Ramos (cell line): Measurements from ENCODE around the gene RGS7.

Source experiments
- in situ Hi-C: fragments of 300-500 bp; cut with MboI; formaldehyde crosslinking; loops from one replicate; pipeline ENCODE4 v1.14.3; 2022; ENCODE audit warnings: low sequenced_read_pairs; ENCODE audit not compliant: unreplicated experiment

RGS7 gene

GRCh38 chr1:241356519-241357365 is at the start of gene RGS7:
Gene RGS7 (minus strand): TSS chr1:241357205.
- in situ Hi-C loops = no loop called here

- in situ Hi-C loops = no loop called here
These were observed 49.4 kb upstream of the RGS7 start for GRCh38 chr1:241406421-241406820.

- in situ Hi-C loops = no loop called here
These were observed 44.2 kb upstream of the RGS7 start for GRCh38 chr1:241401156-241401555.

GRCh38 chr1:241396747-241397681 is 40.0 kb upstream of the RGS7 start:
- in situ Hi-C loops = no loop called here

- in situ Hi-C loops = no loop called here
These were observed 35.1 kb upstream of the RGS7 start for GRCh38 chr1:241391926-241392710.

- in situ Hi-C loops = no loop called here
These were observed 33.5 kb upstream of the RGS7 start for GRCh38 chr1:241390526-241390925.

- in situ Hi-C loops = no loop called here
These were observed 32.4 kb upstream of the RGS7 start for GRCh38 chr1:241389400-241389799.

GRCh38 chr1:241387216-241387615 is 30.2 kb upstream of the RGS7 start:
- in situ Hi-C loops = no loop called here

- in situ Hi-C loops = no loop called here
These were observed 19.7 kb upstream of the RGS7 start for GRCh38 chr1:241376701-241377100.

GRCh38 chr1:241375886-241376285 is 18.9 kb upstream of the RGS7 start:
- in situ Hi-C loops = no loop called here

GRCh38 chr1:241366196-241366595 is 9.2 kb upstream of the RGS7 start:
- in situ Hi-C loops = no loop called here

GRCh38 chr1:241362350-241362749 is 5.3 kb upstream of the RGS7 start:
- in situ Hi-C loops = no loop called here

- in situ Hi-C loops = no loop called here
These were observed 648 bp upstream of the RGS7 start for GRCh38 chr1:241357366-241358340.

GRCh38 chr1:241356187-241356518 is 852 bp downstream of the RGS7 start:
- in situ Hi-C loops = no loop called here

- in situ Hi-C loops = no loop called here
These were observed 1.5 kb downstream of the RGS7 start for GRCh38 chr1:241355311-241356010.

- in situ Hi-C loops = no loop called here
These were observed 4.6 kb downstream of the RGS7 start for GRCh38 chr1:241352401-241352800.

GRCh38 chr1:241351841-241352240 is 5.2 kb downstream of the RGS7 start:
- in situ Hi-C loops = no loop called here

GRCh38 chr1:241343956-241344355 is 13.0 kb downstream of the RGS7 start:
- in situ Hi-C loops = no loop called here

- in situ Hi-C loops = no loop called here
These were observed 20.7 kb downstream of the RGS7 start for GRCh38 chr1:241336335-241336734.
